Measurements from ENCODE around the gene PARP2.

DNA sequence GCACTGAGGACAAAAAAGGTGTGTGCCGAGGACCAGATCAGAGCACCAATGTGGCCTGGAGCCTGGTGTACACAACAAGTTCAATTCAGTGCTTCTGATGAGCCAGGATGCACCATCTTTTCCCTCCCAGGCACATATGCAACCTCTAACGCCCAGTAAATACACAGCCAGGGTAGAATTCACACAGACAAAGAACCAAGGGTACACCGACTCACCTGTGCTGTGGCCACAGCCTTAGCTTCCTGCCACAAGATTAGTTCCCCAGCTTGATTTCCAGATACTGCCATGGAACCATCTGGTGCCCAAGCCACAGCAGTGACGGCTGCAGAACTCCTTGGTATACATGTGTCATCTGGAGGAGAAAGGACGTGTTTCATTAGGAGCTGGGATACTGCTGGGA, 29.4 kb downstream of the PARP2 start:
- TF ChIP-seq SUZ12 (IDR thresholded peaks at IDR 0.05; ENCODE audit: extremely low read depth, insufficient read depth, insufficient read length) (no peak), ZNF274 (IDR thresholded peaks at IDR 0.05; ENCODE audit: low read depth, low read length) (no peak)

Data from NT2/D1 (cell line).